Measurements from ENCODE around the gene CADPS2.

- TF ChIP-seq CTCF (IDR thresholded peaks at IDR 0.05 in 4 of 5, conservative IDR thresholded peaks at IDR 0.05 in 1 of 5) (no peak), POLR2A (IDR thresholded peaks at IDR 0.05) (no peak)
These were observed 535.6 kb downstream of the CADPS2 start for GRCh38 chr7:122350701-122351100.
